ENCODE data around the gene AKAP11.

Gene AKAP11

GRCh38 chr13:42348576-42348975, 76.6 kb downstream of the AKAP11 start:
- no peak for DNase-seq (ENCODE audit: low spot score)
- no peak overlapping the region for H3K4me3 ChIP-seq
- no peak overlapping the region for H3K27ac ChIP-seq
- TF ChIP-seq CTCF (IDR thresholded peaks at IDR 0.05) = no peak

GRCh38 chr13:42350141-42350540, 78.2 kb downstream of the AKAP11 start:
- DNase-seq (ENCODE audit: low spot score) = no peak
- no peak for TF ChIP-seq CTCF (IDR thresholded peaks at IDR 0.05)
- Histone ChIP-seq H3K27ac (no peak overlapping the region), H3K4me3 (no peak overlapping the region)

GRCh38 chr13:42354241-42355091, 82.5 kb downstream of the AKAP11 start:
- no peak for TF ChIP-seq CTCF (IDR thresholded peaks at IDR 0.05)
- Histone ChIP-seq H3K4me3 (no peak overlapping the region), H3K27ac (no peak overlapping the region)
- no peak for DNase-seq (ENCODE audit: low spot score)

GRCh38 chr13:42355092-42355485, 83.1 kb downstream of the AKAP11 start:
- no peak for TF ChIP-seq CTCF (IDR thresholded peaks at IDR 0.05)
- no peak overlapping the region for H3K27ac ChIP-seq

GRCh38 chr13:42355491-42356183, 83.7 kb downstream of the AKAP11 start:
- H3K4me3 ChIP-seq = no peak overlapping the region
- no peak for DNase-seq (ENCODE audit: low spot score)
- no peak overlapping the region for H3K27ac ChIP-seq
- no peak for TF ChIP-seq CTCF (IDR thresholded peaks at IDR 0.05)

More at GRCh38 chr13:42355092-42355485, 83.1 kb downstream of the AKAP11 start:
- H3K4me3 ChIP-seq = no peak overlapping the region
- no peak for DNase-seq (ENCODE audit: low spot score)

GRCh38 chr13:42356184-42356575, 84.2 kb downstream of the AKAP11 start:
- Histone ChIP-seq H3K27ac (no peak overlapping the region), H3K4me3 (no peak overlapping the region)
- no peak for DNase-seq (ENCODE audit: low spot score)
- TF ChIP-seq CTCF (IDR thresholded peaks at IDR 0.05) = no peak
